Fibroblast of lung (primary cell): Measurements from ENCODE around the gene ASNSD1.

Experiments
- EZH2 ChIP-seq: IDR thresholded peaks from 2 replicates; pipeline ENCODE4 v1.5.1; 2012; ENCODE audit warnings: low read length, control low read depth, mild to moderate bottlenecking; ENCODE audit errors: missing control alignments
- TF ChIP-seq, protein P1 (sequence below), 2 donors: IDR thresholded peaks in 1 of 2; conservative IDR thresholded peaks in 1 of 2; 1 replicate in 1 of 2; 2 replicates in 1 of 2; pipeline ENCODE4 v1.5.1; 2011 to 2012; ENCODE audit warnings: low read length in 2 of 2, control low read depth in 1 of 2, inconsistent platforms in 1 of 2, low read depth in 1 of 2, mild to moderate bottlenecking in 1 of 2

DNA sequence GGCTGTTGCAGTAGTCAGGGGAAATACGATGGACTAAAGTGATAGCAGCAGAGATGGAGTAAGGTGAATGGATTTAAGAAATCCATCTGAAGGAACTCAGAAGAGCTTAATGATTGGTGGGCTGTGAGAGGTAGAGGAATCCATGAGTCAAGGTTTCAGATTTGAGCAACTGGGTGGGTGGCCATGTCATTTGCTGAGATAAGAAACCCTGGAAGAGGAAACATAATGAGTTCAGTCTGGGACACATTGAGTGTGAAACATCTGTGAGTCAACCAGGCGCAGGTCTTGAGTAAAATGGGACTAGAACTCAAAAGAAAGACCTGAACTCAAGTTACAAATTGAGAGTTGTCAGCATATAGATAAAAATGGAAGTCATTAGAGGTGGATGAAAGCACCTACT, 19.7 kb upstream of the ASNSD1 start:
- TF ChIP-seq, protein P1, sequence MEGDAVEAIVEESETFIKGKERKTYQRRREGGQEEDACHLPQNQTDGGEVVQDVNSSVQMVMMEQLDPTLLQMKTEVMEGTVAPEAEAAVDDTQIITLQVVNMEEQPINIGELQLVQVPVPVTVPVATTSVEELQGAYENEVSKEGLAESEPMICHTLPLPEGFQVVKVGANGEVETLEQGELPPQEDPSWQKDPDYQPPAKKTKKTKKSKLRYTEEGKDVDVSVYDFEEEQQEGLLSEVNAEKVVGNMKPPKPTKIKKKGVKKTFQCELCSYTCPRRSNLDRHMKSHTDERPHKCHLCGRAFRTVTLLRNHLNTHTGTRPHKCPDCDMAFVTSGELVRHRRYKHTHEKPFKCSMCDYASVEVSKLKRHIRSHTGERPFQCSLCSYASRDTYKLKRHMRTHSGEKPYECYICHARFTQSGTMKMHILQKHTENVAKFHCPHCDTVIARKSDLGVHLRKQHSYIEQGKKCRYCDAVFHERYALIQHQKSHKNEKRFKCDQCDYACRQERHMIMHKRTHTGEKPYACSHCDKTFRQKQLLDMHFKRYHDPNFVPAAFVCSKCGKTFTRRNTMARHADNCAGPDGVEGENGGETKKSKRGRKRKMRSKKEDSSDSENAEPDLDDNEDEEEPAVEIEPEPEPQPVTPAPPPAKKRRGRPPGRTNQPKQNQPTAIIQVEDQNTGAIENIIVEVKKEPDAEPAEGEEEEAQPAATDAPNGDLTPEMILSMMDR (conservative IDR thresholded peaks at IDR 0.05 in 1 of 2, IDR thresholded peaks at IDR 0.05 in 1 of 2; ENCODE audit: low read depth in 1 of 2, low read length in 2 of 2) = no peak
- no peak for TF ChIP-seq EZH2
